Upper lobe of right lung (tissue), 1 donor: ENCODE results near the gene PRDX5. TPM values are rescaled to one million over a fixed set of nuclear protein-coding genes. Genes with fewer than 3 reads are reported as not detected.
A peak's percentile ranks its signal among the peaks of the same experiment; 100 is the strongest.

Experiments
- ATAC-seq: fragments of 200-7000 bp; cut with Tn5 transposase; one replicate; pipeline ENCODE4 v1.9.1; 2020; ENCODE audit warnings: mild to moderate bottlenecking, moderate library complexity
- DNase-seq: peaks from one replicate; pipeline ENCODE4 v3.0.0-alpha.2; 2020
- H3K27ac ChIP-seq: fragments of 200-600 bp; one replicate; pipeline ENCODE4 v1.8.0; 2022
- H3K27me3 ChIP-seq: fragments of 200-600 bp; one replicate; pipeline ENCODE4 v1.8.0; 2022; ENCODE audit warnings: mild to moderate bottlenecking
- H3K36me3 ChIP-seq: fragments of 200-600 bp; one replicate; pipeline ENCODE4 v1.8.0; 2022
- H3K4me1 ChIP-seq: fragments of 200-600 bp; one replicate; pipeline ENCODE4 v1.8.0; 2022
- H3K4me3 ChIP-seq: fragments of 200-600 bp; one replicate; pipeline ENCODE4 v1.8.0; 2022; ENCODE audit warnings: mild to moderate bottlenecking
- H3K9me3 ChIP-seq: fragments of 200-600 bp; one replicate; pipeline ENCODE4 v1.8.0; 2022
- intact Hi-C: fragments of 100-400 bp; cut with DNase I; formaldehyde crosslinking; loops from one replicate; pipeline ENCODE4 v1.11.0; 2022
- total RNA-seq: library from RNA; stranded (reverse); fragmentation: NEBNext Ultra II Directional; extraction: Animal tissue kit (Norgen Biotek cat#: 25700); gene quantifications from one replicate; pipeline ENCODE4 v1.2.1, GENCODE V29; 2021
- TF ChIP-seq, protein P1 (sequence below): fragments of 200-600 bp; IDR thresholded peaks from one replicate; pipeline ENCODE4 v1.8.0; 2022; ENCODE audit warnings: antibody characterized with exemption
- donor health status: DM: no; HTN: yes; CAD: no; lungs with severe emphysema.

PRDX5 gene
- total RNA-seq, 1 donor from 2014 or later: 176 TPM

DNA sequence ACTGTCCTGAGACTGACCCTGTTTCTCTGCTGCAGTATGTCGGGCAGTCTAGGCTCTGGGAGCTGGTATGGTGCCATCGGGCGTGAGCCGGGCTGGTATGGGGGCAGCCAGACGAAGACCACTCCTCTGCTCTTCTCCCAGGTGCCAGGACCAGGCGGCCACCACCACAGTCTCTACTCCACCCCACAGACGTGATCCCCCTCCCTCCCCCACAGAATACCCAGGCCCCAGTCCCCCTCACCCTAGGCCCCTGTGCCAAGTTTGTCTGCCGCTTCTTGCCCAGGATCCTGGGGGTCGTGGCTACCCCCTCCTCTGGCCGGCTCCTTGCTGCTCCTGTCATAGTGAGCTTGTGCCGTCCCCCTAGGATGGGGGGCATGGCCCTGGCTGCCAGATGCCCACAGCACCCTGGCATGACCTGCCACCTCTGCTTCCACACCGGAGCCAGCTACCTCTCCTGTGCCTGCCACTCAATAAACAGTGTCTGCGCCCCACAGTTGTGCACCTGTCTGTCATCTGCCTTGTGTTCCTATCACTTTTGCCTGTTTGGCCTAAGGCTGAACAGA is 28.8 kb upstream of the PRDX5 start:
- TF ChIP-seq, protein P1, sequence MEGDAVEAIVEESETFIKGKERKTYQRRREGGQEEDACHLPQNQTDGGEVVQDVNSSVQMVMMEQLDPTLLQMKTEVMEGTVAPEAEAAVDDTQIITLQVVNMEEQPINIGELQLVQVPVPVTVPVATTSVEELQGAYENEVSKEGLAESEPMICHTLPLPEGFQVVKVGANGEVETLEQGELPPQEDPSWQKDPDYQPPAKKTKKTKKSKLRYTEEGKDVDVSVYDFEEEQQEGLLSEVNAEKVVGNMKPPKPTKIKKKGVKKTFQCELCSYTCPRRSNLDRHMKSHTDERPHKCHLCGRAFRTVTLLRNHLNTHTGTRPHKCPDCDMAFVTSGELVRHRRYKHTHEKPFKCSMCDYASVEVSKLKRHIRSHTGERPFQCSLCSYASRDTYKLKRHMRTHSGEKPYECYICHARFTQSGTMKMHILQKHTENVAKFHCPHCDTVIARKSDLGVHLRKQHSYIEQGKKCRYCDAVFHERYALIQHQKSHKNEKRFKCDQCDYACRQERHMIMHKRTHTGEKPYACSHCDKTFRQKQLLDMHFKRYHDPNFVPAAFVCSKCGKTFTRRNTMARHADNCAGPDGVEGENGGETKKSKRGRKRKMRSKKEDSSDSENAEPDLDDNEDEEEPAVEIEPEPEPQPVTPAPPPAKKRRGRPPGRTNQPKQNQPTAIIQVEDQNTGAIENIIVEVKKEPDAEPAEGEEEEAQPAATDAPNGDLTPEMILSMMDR: no peak
- intact Hi-C loops: no loop called here
- H3K27ac ChIP-seq: no peak overlapping the region
- no peaks in the 10 kb centered on the region for H3K36me3 ChIP-seq
- H3K9me3 ChIP-seq: no peaks in the 10 kb centered on the region
- peaks cover 31% of the 10 kb centered on the region for H3K27me3 ChIP-seq
- H3K4me1 ChIP-seq: peaks cover 11% of the 10 kb centered on the region
- no peak for ATAC-seq
- DNase-seq: no peak
- H3K4me3 ChIP-seq: no peak overlapping the region

DNA sequence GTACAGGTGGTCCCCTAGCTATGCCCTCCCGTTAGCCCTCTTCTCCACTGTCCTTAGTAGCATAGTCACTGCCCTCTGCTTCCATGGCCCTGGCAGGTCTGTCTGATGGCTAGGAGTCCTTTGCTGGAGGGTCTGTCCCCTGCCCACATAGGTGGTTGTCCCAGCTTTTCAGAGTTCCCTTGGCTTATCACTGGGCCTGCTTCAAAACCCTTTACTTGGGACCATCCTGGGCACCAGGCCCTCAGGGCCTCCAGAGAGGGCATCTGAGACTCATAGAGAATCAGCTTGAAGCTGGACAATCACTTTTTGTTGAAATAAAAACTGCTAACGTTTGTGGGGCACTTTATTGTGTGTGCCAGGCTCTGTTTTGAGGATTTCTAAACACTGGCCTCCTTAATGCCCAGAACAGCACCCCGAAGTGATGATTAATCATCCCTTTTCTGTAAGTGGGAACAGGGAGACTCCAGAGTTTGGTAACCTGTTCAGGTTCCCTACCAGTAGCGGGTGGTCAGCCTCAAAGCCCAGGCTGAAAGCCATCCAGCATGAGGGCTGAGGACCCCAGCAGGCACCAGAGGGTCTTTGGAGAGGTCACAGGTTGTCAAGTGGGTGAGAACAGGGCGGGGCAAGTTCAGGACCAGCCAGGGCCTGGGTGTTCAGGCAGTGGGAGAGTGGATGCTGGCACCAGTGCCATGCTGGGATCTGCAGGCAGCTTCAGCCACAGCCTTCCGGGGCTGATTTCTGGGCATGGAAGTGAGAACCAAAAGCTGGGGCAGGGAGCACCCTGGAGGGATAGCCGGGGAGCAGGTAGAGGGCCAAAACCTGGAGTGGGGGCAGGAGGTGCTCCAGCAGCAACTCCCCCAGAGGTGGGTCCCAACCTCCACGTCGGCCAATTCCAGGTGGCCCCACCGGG is 27.3 kb upstream of the PRDX5 start:
- H3K27me3 ChIP-seq: peaks cover 44% of the 10 kb centered on the region
- no peak overlapping the region for H3K4me3 ChIP-seq
- intact Hi-C loops: no loop called here
- H3K27ac ChIP-seq: no peak overlapping the region
- no peaks in the 10 kb centered on the region for H3K9me3 ChIP-seq
- peaks cover 8% of the 10 kb centered on the region for H3K4me1 ChIP-seq
- TF ChIP-seq, protein P1: no peak
- ATAC-seq (no peak), DNase-seq (no peak)
- no peaks in the 10 kb centered on the region for H3K36me3 ChIP-seq

DNA sequence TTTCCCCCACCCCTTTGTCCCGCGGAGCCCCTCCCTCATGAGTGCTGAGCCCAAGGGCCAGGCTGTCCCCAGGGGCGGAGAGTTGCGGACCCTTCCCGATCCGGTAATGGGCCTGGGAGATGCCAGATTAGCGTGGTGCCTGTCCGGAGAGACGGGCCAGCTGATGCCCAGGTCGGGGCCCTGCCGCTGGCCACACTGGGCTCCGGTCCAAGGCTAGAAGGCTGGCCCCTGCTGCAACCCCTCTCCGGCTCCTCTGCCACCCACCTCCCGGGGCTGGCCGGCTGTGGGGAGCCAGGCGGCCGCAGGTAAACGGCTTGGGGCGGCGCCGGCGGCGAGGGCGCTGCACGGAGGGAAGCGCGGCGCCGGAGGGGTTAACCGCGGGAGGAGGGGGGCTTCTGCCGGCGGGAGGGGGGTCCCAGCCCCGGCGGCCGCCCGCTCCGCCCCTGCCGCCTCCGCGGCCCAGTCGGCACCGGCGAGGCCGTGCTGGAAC is 26.6 kb upstream of the PRDX5 start, which contains the start of gene KCNK4:
Gene KCNK4, plus strand, starts transcription at position 41 of the 490 bp plus-strand sequence. CDS start 1,717 bp downstream, outside the sequence.
- ATAC-seq (no peak), DNase-seq (no peak)
- H3K27me3 ChIP-seq: peaks cover 45% of the 10 kb centered on the region
- H3K27ac ChIP-seq: no peak within 1 kb of the TSS
- H3K9me3 ChIP-seq: no peaks in the 10 kb centered on the region
- intact Hi-C loops: no loop called here
- TF ChIP-seq, protein P1: no peak
- no peaks in the 10 kb centered on the region for H3K36me3 ChIP-seq
- peaks cover 4% of the 10 kb centered on the region for H3K4me1 ChIP-seq
- peak within 1 kb of the TSS; percentile 36 for H3K4me3 ChIP-seq

DNA sequence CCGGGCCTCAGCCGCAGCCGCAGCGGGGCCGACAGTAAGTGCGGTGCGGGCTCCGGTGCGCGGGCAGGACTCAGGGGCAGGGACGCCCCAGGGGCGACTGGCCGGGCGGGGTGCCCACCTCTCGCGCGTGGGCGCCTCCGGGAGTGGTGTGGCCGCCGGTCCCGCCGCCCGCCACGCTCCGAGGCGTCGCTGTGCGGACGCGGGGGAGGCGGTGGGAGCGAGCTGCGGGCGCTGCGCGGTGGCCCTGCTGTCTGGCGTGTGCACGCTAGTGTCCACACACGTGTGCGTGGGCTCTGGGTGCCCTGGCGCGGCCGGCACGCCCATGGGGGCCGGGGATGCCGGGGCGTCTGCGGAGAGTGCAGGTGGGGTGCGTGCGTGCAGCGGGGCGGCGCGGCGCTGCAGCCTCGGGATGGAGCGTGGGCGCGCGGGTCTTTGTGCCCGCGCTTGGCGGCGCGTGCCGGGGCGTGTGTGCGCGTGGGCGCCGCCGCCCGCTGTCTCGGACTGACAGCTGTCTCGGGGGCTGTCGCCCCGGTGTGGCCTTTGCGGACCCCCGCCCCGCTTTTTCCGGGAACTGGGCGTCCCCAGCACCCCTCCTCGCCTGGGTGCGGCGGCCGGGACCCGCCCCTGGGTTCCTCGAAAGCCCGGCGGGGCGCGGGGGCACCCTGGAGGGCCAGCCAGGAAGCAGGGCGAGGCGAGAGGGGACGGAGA is 26.0 kb upstream of the PRDX5 start:
- DNase-seq (no peak), ATAC-seq (peak; percentile 2)
- no peaks in the 10 kb centered on the region for H3K4me1 ChIP-seq
- H3K27me3 ChIP-seq: peaks cover 51% of the 10 kb centered on the region
- H3K4me3 ChIP-seq: peak overlapping the region; percentile 36
- no peaks in the 10 kb centered on the region for H3K9me3 ChIP-seq
- intact Hi-C loops: no loop called here
- TF ChIP-seq, protein P1: no peak
- no peak overlapping the region for H3K27ac ChIP-seq
- no peaks in the 10 kb centered on the region for H3K36me3 ChIP-seq

DNA sequence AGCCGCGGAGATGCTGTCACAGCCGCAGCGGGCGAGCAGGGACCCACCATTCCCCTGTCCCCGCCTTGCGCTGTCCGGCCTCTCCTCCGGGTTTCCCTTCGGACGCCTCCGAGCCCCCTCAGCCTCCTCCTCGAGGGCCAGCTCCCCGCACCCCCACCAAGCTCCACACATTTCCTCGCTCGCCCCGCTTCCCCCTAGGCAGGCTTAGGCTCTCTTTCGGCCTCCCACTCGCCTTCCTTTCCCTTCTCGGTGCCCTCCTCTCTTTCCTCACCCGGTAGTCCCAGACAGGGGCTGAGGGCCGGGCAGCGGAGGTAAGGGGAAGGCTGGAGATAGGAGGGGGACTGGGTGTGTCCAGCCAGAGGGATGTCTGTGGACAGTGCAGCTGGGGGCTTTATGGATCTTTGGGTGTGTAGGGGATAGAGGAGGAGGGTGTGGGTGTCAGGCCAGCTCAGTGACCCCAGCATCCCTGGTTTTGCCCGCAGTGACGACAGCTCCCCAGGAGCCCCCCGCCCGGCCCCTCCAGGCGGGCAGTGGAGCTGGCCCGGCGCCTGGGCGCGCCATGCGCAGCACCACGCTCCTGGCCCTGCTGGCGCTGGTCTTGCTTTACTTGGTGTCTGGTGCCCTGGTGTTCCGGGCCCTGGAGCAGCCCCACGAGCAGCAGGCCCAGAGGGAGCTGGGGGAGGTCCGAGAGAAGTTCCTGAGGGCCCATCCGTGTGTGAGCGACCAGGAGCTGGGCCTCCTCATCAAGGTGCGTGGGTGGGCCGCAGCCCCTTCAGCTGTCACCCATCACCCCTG is 25.3 kb upstream of the PRDX5 start:
- Histone ChIP-seq H3K4me1 (no peaks in the 10 kb centered on the region), H3K27me3 (peaks cover 59% of the 10 kb centered on the region), H3K27ac (no peak overlapping the region), H3K9me3 (no peaks in the 10 kb centered on the region), H3K4me3 (peak overlapping the region; percentile 36), H3K36me3 (no peaks in the 10 kb centered on the region)
- TF ChIP-seq, protein P1: no peak
- intact Hi-C loops: no loop called here
- ATAC-seq (peak; percentile 3), DNase-seq (no peak)
